GM19351 (cell line): ENCODE data around the gene KLHL2.
"Not testable (repeated sequence)": the region's sequence is repeated elsewhere in the genome, so short reads cannot be mapped to it uniquely, and the experiment has no call there.

Source experiments
- ATAC-seq: cut with Tn5 transposase; IDR thresholded peaks from one replicate; pipeline ENCODE4 v1.9.1; 2021; ENCODE audit warnings: mild to moderate bottlenecking, moderate library complexity; ENCODE audit not compliant: unreplicated experiment

KLHL2 gene

DNA sequence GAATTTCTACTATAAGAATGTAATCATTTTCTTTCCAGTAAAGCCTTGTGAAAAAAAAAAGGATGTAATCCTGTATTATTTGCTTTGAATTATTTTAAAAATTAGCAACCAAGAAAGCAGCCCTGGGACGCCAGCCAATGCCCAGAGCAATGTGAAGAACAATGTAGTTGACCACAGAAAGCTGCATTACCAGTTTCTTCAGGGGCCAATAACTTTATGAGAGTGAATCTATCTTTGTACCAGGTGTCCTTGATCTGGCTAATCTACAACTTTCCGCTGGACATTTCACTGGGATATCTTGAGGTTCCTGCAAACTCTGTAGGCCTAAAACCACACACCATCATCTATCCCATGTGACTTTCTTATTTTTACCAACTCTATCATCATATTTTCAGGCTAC, 7.6 kb upstream of the KLHL2 start:
- no peak for ATAC-seq

DNA sequence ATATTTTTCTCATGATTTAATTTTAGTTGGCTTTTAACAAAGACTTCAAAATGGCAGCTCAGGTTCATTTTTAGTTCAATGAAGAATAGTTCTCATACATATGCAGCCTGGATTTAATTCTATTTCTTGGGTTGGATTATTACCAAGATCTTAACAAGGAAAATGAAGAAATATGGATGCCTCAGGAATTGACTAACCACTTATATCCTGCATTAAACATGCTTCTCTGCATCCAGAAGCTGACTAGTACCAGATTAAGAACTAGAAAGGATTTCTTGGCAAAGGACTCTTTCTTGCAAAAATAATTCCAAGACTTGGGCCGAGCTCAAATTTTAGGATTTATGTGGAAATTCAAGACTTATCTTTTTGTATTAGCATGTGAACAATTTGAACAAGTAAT, 5.6 kb upstream of the KLHL2 start:
- ATAC-seq: no peak

DNA sequence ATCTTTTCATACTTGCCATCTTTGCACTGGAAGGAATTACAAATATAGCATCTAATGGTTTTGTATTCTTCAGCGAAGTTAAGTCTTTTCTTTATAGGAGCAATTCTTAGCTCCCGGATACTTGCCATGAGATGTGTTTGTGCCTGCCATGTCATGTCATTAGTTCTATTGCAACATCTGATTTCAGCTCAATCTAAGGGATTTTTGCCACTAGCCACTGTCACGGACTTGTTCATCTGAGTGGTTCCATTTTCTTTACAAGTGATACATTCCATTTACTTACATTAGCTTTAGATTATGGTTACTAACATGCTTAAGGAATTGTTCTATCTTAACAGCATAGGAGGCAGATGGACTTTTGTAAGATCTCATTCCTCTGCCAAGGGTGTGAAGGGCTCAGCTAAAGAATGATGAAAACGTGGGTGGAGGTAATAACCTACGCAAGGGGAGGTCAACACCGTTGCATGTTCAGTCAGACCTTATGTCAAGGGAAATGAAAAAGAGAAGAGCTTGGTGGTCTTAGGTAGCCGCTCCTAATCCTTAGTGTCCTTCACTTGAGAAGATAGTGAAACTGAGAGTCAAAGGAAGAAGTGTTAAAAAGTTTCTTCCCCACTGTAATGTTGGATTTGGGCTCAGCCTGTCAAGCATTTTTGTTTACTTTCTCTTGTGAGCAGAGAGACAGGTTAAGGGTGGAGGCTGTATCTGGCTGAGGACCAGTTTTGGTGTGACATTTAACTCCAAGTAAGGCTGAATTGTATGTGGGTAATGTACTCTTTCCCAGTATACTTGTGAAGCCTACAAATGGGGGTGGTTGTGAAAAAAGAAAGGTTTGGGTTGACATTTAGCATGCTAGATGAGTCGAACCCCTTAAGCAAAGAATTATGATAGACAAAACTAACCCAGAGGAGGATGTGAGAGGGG, 3.6 kb upstream of the KLHL2 start:
- no peak for ATAC-seq

DNA sequence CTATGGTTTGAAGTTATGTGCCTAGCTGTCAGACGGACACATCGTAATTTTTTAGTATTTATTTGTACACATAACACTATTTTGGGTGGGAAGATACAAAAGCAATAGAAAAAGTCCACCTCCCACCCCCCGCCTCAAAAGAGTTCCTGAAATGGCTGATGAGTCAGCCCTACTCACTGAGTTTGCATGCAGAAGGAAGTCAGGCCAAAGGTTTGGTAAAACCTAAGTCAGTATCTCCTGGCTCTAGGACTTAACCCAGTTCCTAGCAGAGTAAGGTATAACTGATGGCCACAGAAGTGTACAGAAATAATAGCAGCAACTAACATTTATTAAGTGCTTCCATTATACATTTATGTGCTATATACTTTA, 2.9 kb upstream of the KLHL2 start:
- no peak for ATAC-seq

DNA sequence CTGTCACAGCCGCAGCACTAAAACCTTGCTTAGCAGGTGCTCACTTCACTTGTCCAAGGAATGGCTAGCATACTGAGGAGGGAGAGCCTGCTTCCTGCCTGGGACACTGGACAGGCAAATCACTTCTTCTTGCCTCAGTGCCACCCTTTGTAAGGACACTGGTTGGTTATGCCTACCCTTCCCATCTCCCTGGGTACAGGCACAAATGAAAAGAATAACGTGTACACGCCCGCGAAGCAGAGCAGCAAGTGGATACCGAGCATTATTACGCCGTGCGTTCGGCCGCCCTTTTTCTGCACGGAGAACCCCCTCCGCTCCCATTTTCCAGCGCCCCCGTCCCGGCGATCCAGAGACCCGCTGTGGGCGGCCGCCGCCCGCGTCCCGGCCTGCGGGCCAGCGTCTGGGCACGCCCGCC, 338 bp upstream of the KLHL2 start:
- ATAC-seq: peak; percentile 29

DNA sequence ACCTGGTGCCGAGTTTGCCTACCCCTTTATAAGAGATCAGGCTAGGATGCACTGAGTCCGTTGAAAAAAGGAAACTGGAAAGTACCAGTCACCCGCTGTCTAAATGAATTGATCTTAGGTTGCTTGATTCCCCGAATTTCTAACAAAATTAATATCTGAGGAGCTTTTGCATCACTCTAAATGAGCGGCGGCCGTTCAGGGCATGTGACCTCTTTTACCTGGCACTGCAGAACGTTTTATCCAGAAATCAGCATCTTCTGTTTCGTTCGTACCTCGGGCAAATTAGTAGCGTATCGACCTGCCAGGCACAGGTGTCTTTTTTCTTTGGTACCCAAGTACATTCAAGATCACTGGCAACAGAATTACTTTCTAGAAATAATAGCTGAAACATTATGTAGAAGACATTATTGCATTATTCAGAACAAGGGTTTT, 876 bp downstream of the KLHL2 start:
- no peak for ATAC-seq

DNA sequence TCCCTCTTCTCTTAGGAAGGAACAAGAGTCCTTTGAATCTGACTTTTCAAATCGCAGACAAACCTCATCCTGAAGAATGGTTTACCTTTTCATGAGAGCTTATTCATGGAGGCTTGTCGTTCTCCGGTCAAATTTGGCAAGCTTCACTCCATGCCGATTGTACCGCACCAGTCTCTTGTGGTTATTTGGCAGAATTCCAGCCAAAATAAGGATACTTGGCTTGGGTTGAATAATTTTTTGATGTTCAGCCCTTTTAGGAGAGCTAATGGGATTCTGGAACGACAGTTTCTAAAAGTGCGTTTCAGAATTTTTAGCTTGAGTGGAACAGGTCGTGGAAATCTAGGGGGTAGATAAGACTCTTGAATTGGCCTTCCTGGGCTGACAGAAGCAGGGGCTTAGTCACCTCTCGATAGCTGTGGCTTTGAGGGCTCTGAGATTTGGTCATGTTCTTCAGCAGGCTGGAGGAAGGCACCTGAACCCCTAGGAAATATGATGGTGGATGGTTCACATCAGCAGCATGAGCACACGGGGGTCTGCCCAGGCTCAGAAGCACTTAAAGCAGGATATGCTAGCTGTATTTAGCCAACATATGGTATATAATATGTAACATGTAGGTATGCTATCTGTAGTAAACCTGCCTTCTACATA, 1.5 kb downstream of the KLHL2 start:
- no peak for ATAC-seq

DNA sequence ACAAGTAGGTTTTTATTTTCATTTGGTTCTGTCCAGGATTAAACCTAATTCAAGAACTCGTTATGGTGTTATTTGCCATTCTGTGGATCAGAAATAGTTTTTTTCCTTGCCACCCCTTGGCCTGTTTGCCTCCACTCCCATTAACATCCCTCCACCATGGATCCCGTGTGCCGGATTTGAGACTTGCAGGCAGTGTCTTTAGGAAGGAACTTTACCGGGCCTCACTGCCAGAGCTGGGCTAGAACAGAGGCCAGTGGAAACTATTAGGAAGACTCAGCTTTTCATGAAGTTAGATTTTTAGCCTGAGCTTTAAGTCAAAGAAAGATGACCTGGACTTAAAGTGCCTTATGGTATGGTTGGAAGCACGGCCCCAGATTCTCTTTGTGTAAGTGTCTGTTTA, 2.4 kb downstream of the KLHL2 start:
- no peak for ATAC-seq

DNA sequence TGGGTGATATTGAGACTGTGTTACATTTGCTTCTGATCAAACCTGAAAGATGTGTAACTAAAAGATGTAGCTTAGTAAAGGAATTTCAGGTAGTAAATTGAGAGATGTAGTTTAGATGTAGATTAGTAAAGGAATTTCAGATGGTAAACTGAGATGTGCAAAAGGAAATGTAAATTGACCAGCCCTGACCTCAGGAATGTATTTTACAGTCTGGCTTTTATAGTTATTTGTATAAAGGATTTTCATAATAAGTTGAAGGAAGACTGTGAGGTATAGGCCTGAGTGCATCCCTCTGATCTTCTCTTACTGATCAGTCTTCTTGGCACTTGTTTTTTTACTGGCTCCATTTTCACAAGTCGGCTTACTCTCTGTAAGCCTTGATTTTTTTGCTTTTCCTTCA, 3.2 kb downstream of the KLHL2 start:
- no peak for ATAC-seq

DNA sequence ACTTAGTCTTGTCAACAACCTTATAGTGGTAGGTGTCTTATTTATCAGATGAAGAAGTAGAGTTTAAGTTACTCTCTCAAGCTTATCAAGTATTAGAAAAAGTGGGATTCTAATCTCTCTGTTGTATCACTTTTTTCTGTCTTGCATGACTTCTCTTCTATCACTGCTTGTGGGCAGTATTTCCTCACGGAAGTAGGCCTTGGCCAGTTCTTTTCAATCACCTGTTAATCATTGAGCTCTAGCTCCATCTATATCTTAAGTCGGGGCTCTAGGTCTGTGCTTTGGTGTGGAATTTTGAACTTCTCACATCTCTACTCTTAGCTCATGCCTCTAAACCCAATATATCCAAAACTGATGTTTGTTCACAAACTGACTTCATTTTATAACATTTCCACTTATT, 5.3 kb downstream of the KLHL2 start:
- ATAC-seq: not testable (repeated sequence)

DNA sequence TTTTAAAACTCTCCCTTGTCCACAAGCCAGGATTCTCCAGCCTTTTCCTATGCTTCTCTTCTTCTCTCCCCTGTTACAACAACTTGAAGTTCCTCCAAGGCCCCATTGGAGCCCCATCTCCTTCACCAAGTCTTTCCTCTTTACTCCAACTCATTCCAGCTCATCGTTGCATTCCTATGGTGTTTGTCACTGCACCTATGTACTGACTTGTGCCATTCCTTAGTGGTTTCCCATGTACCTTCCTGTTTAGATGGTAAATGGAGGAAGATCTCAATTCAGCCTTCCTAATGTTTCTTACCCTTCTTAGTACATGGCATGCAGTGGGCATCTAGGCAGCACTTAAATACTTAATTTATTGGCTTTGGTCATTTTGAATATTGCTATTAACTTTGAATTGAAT, 6.0 kb downstream of the KLHL2 start:
- ATAC-seq: not testable (repeated sequence)

DNA sequence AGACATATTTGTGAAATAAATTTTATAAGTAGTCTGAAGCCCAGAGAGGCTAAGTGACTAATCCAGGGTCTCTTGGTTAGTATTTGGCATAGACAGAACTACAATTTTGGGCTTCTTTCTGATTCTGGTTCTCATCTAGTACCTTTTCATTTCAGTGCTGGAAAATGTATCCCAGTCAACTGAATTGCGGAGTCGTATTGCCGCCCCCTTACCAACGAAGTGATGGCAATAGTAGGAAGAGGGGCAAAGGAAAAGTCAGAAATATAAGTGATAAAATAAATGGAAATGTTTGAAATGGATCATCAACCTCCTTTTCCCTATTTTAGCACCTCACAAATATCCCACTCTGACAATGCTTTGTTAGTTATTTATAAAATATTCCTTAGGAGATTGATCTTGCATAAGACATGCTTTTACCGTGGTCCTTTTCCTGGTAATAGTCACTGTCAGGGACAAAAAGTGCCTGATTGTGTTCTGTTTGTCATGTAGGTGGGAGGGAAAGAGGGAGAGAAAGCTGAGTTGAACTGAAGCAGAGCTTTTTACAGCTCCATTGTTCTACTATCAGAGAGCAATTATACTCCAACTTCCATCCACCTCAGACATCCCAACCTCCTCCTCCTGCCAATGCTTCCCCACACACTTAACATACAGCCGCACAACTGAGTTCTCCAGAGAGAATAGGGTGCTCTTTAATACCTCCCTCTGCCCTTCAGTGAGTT, 6.8 kb downstream of the KLHL2 start:
- not testable (repeated sequence) for ATAC-seq

DNA sequence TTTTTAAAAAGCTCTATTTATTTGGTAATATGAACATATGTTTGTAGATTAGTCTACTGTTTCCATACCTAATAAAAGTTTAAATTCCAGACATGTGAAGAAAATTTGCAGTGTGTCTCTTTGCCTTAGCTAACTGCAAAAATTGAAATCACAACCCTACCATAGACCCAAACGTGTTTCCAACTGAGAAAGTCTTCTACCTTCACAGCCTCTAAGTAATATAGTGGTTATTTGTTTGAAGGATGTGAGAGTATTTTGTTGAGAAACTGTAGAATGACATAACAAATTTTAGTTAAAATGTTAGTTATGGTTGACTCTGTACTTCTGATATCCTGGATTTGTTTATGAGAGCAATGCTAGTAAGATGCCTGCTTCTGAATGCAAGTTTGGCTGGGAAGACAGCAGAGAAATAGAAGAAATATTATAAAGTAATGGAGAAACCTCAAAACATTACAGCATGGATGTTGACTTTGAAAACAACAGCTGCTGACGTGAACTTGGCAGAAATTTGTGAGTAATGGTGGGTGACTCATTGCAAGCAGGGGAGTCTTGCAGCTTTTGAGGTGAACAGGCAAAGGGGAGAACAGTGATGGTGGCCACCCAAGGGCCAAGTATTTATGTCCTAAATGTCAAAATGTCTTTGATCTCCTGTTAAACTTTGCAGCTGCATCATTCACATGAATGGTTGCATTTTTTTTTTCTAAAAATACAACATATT, 7.8 kb downstream of the KLHL2 start:
- peak; percentile 68 for ATAC-seq

DNA sequence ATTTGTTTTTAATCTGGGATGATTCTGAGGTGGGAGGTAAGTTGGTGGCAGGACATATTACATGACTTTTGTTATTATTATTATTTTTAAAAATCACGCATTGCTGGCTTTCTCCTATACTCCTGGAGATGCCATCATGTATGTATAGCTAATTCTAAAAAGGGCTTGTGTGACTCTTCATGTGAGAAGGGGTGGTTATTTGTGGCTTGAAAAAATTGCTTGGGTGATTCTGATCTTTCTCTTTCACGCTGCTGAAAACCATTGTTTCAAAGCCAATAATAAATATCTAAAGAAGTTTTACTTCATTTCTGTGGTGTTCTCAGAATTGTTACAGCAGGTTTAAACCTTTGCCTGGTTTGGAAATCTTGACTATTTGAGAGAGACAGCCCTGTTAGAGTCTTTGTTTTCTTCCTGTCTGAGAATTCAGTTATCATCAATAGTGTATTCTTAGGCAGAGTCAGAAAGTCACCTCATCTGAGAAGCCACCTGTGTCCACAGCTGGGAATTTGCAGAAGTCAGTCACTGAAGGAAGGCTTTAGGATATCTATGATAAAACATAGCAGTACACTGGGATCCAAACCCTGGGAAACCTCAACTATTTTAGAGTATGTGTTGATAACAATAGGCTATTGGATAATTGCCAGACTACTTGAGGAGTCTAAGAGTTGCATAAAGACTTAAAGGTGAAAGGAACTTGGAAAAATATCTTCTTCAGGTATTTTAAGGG, 8.6 kb downstream of the KLHL2 start:
- peak; percentile 71 for ATAC-seq

DNA sequence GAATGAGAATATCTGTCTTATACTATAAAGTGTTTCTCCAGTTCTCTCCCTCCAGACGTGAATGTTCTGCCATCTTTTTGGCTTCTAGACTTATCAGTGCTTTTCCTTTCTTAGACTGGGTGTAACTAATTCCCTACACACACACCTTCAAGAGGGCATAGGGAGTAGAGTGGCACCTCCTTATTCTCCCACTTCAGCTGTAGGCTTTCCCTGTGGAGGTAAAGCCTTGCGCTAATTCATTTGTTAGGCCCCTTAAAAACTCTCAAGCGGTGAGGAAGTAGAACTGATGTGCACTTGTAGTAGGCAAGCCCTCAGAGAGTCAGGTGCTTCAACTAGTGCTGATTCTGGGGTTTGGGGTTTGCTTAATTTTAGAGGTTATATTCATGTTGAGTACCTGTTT, 10.0 kb downstream of the KLHL2 start:
- ATAC-seq: no peak

DNA sequence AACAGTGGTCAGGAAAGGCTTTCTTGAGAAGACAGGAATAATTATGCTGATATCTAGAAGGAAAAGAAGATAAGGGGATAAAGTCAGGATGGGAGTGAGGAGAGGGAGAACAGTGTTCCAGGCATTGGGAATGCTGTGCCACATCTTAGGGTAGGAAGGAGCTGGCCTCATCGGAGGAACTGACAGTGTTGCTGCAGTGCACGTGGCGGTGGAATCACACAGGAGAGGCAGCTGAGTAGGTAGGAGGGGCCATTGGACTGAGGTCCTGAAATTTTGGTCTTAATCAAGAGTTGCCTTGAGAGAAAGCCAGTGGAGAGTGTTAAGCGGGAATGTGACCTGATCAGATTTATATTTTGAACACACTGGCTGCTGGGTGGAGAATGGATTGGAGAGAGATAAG, 13.9 kb downstream of the KLHL2 start:
- not testable (repeated sequence) for ATAC-seq

DNA sequence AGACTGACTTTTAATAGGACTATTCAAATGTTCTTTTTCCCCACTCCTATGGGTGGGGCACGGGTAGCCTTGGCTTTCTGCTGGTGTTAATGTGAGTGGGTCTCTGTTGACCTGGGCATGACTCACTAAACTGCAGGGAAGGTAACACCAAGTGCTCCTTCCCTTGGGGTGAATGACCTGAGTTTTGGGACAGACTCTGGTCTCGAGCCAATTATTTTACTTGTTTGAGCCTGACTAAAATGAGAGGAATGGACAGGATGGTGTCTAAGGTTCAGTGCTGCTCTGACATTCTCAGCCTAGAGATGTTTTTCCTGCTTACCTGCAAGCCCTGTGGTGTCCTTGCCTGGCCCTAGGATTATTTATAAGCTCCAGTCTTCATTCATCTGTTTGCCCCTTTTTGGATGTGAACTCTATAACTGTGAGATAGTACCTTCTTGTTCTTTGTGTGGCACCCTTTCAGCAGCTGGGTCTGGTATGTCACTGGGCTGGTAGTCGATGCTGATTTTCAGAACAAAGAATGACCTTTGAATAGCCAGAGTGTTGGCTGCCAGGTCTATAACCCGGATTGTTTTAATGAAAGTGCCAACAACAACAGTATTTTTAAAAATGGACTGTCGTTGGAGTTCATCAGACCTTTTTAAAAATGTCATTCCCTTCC, 14.8 kb downstream of the KLHL2 start:
- ATAC-seq: not testable (repeated sequence)

DNA sequence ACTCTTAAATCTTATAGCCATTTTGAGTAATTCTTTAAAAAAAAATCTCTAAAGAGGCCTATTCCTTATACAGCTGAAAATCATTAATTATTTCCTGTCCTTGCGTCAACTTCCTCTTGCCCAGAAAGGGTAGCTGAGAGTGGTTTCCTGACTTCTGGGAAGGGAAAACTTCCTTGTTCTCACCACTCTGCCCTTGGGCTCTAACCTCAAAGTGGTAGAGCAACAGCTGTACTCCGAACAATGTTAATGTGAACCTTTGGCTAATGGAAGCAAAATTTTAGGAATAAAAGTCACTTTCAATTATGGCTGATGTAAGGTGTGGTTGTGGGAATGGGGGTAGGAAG, 15.3 kb downstream of the KLHL2 start:
- ATAC-seq: no peak

DNA sequence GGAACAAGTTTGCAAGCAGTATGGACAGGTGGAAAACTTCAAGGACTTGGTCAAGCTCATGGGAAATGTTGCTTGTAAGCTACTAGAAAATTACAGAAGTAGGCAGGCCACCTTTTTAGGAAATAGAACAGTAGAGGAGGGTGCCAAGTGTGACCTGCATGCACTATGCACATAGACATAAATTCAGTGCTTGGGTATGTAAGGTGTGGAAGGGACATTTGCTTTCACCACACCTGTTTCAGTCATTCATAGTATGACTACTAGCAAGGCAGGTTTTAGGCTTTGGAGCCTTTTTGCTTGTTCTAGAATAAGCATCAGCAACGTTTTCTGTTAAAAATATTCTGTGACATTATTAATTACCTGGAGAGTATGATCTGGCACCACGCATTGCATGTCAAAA, 20.0 kb downstream of the KLHL2 start:
- not testable (repeated sequence) for ATAC-seq
